ENCODE results near the gene KCNQ5.

KCNQ5 gene

GRCh38 chr6:73024598-73024997 lies 402.7 kb downstream of the KCNQ5 start:
- TF ChIP-seq CTCF (IDR thresholded peaks at IDR 0.05; ENCODE audit: control insufficient read depth, extremely low read depth, insufficient read depth) = no peak
- H3K4me3 ChIP-seq (ENCODE audit: low read depth, low read length) = no peak overlapping the region
- no peak for DNase-seq (ENCODE audit: low read depth)

- H3K4me3 ChIP-seq (ENCODE audit: low read depth, low read length) = peak overlapping the region; percentile 11; the same call in 1 of the 2 replicates
- DNase-seq (ENCODE audit: low read depth) = peak; percentile 61
- TF ChIP-seq CTCF (IDR thresholded peaks at IDR 0.05; ENCODE audit: control insufficient read depth, extremely low read depth, insufficient read depth) = no peak
Observed at GRCh38 chr6:73027691-73028090, 405.8 kb downstream of the KCNQ5 start.

GRCh38 chr6:73028124-73028766 lies 406.4 kb downstream of the KCNQ5 start:
- no peak for TF ChIP-seq CTCF (IDR thresholded peaks at IDR 0.05; ENCODE audit: control insufficient read depth, extremely low read depth, insufficient read depth)
- DNase-seq (ENCODE audit: low read depth) = no peak
- H3K4me3 ChIP-seq (ENCODE audit: low read depth, low read length) = peak overlapping the region; percentile 11; the same call in 1 of the 2 replicates

- DNase-seq (ENCODE audit: low read depth) = peak; percentile 27
- no peak overlapping the region for H3K4me3 ChIP-seq (ENCODE audit: low read depth, low read length)
- no peak for TF ChIP-seq CTCF (IDR thresholded peaks at IDR 0.05; ENCODE audit: control insufficient read depth, extremely low read depth, insufficient read depth)
Observed at GRCh38 chr6:73028893-73029450, 407.1 kb downstream of the KCNQ5 start.

- no peak for DNase-seq (ENCODE audit: low read depth)
- TF ChIP-seq CTCF (IDR thresholded peaks at IDR 0.05; ENCODE audit: control insufficient read depth, extremely low read depth, insufficient read depth) = no peak
Observed at GRCh38 chr6:73030257-73030656, 408.4 kb downstream of the KCNQ5 start.

GRCh38 chr6:73030791-73031782 lies 409.2 kb downstream of the KCNQ5 start:
- H3K4me3 ChIP-seq (ENCODE audit: low read depth, low read length) = no peak overlapping the region
- DNase-seq (ENCODE audit: low read depth) = no peak
- TF ChIP-seq CTCF (IDR thresholded peaks at IDR 0.05; ENCODE audit: control insufficient read depth, extremely low read depth, insufficient read depth) = no peak

More at GRCh38 chr6:73030257-73030656, 408.4 kb downstream of the KCNQ5 start:
- no peak overlapping the region for H3K4me3 ChIP-seq (ENCODE audit: low read depth, low read length)
